K562 (cell line): ENCODE measurements around the gene TPSAB1. TPM values are rescaled to one million over a fixed set of nuclear protein-coding genes. Genes with fewer than 3 reads are reported as not detected.

Experiments used
- ATAC-seq: fragments of 200-7000 bp; cut with Tn5 transposase; 3 replicates; pipeline ENCODE4 v1.9.1; 2020; ENCODE audit warnings: moderate library complexity
- BruUV-seq: library from RNA; stranded (reverse); fragments of 400-500 nt; replicated peaks from 2 replicates; lab custom pipeline; 2021; lab: Mats Ljungman, UMichigan
- CTCF ChIA-PET: fragments of 300-600 bp; formaldehyde crosslinking; extraction: SDS; loops from one replicate; lab custom pipeline; 2021; ENCODE audit warnings: low intra/inter-chr PET ratio; lab: Yijun Ruan, JAX
- POLR2A ChIA-PET: fragments of 300-600, 350-650 bp; sonication (Branson Sonifier 250); formaldehyde crosslinking; extraction: SDS; loops from one replicate; lab custom pipeline; 2021; ENCODE audit warnings: antibody characterized with exemption, inconsistent platforms; lab: Yijun Ruan, JAX
- DNase-seq, 4 experiments: peaks; one replicate each; pipeline versions ENCODE4 v3.0.0 to v3.0.0-alpha.2; 2011 to 2018; ENCODE audit warnings: low spot score in 3 of 4, mixed read lengths in 3 of 4; ENCODE audit errors: extremely low read depth in 1 of 4
- FAIRE-seq: peaks from 2 replicates; lab custom pipeline; 2011; peaks lifted over from hg19 to GRCh38; lab: Jason Lieb, UNC
- H2AFZ ChIP-seq: 2 replicates; pipeline ENCODE4 v1.6.0; 2011; ENCODE audit warnings: low read depth, low read length, control low read depth, inconsistent platforms
- H3K27ac ChIP-seq: fragments of 200-600 bp; 3 replicates; pipeline ENCODE4 v1.8.0; 2011; ENCODE audit warnings: low read depth, mild to moderate bottlenecking, control low read depth, inconsistent platforms, low read length, moderate library complexity, mixed read lengths; ENCODE audit errors: extremely low read depth
- H3K27me3 ChIP-seq, 2 experiments: fragments of 300-600 bp in 1 of 2; 2 replicates in 1 of 2; 3 replicates in 1 of 2; pipeline versions ENCODE4 v1.6.0 to v1.8.0; 2011; ENCODE audit warnings: inconsistent platforms in 2 of 2, low read length in 2 of 2, mild to moderate bottlenecking in 1 of 2, mixed read lengths in 1 of 2, moderate library complexity in 1 of 2; ENCODE audit not compliant: control insufficient read depth in 2 of 2, insufficient read depth in 2 of 2
- H3K36me3 ChIP-seq: fragments of 300-600 bp; 3 replicates; pipeline ENCODE4 v1.8.0; 2011; ENCODE audit warnings: mild to moderate bottlenecking, low read length, inconsistent platforms; ENCODE audit not compliant: control insufficient read depth, insufficient read depth
- H3K4me1 ChIP-seq, 2 experiments: fragments of 200-600 bp in 1 of 2; replicated peaks in 1 of 2; 2 replicates in 1 of 2; 3 replicates in 1 of 2; pipeline versions ENCODE4 v1.5.1 to v1.8.0; 2011; ENCODE audit warnings: inconsistent platforms in 2 of 2, low read length in 2 of 2, mild to moderate bottlenecking in 1 of 2, mixed read lengths in 1 of 2, moderate library complexity in 1 of 2; ENCODE audit not compliant: control insufficient read depth in 2 of 2, insufficient read depth in 2 of 2
- H3K4me2 ChIP-seq: 2 replicates; pipeline ENCODE4 v1.6.1; 2011; ENCODE audit warnings: low read length, control low read depth, inconsistent platforms, mixed read lengths; ENCODE audit not compliant: insufficient read depth
- H3K4me3 ChIP-seq: fragments of 200-600 bp; sonication (generic), shearing (Covaris generic); 2 replicates; pipeline ENCODE4 v1.5.1; 2016; ENCODE audit warnings: control low read depth, inconsistent platforms
- H3K79me2 ChIP-seq: fragments of 200-600 bp; 3 replicates; pipeline ENCODE4 v1.8.0; 2011; ENCODE audit warnings: low read length, inconsistent platforms; ENCODE audit not compliant: control insufficient read depth, insufficient read depth
- H3K9ac ChIP-seq, 2 experiments: 2 replicates each; pipeline versions ENCODE4 v1.6.0 to v1.6.1; 2011; ENCODE audit warnings: low read depth in 2 of 2, low read length in 2 of 2, control low read depth in 1 of 2, inconsistent platforms in 1 of 2, mild to moderate bottlenecking in 1 of 2, mixed read lengths in 1 of 2; ENCODE audit not compliant: insufficient read depth in 1 of 2
- H3K9me1 ChIP-seq: one replicate; pipeline ENCODE4 v1.6.0; 2011; ENCODE audit warnings: inconsistent platforms, mild to moderate bottlenecking, low read length, moderate library complexity; ENCODE audit not compliant: control insufficient read depth, insufficient read depth
- H3K9me3 ChIP-seq: replicated peaks from 2 replicates; pipeline ENCODE4 v1.5.1; 2011; ENCODE audit warnings: low read depth, low read length, inconsistent platforms; ENCODE audit not compliant: control insufficient read depth, insufficient read depth
- H4K20me1 ChIP-seq: replicated peaks from 2 replicates; pipeline ENCODE4 v1.6.1; 2011; ENCODE audit warnings: low read length, inconsistent platforms, mixed read lengths; ENCODE audit not compliant: control insufficient read depth, insufficient read depth
- HMGXB4 ChIP-seq: sonication (generic); formaldehyde crosslinking; IDR thresholded peaks from 2 replicates; pipeline ENCODE4 v1.8.1; 2023; ENCODE audit warnings: mild to moderate bottlenecking, missing genetic modification reagents
- NFIX ChIP-seq: fragments of 250-450 bp; sonication (Bioruptor Pico); IDR thresholded peaks from 2 replicates; pipeline ENCODE4 v1.4.0; 2020; ENCODE audit warnings: low read depth, mild to moderate bottlenecking, moderate library complexity
- ZKSCAN1 ChIP-seq: fragments of 150-350 bp; IDR thresholded peaks from 2 replicates; pipeline ENCODE4 v1.6.1; 2016; ENCODE audit warnings: low read depth, low read length
- ZNF444 ChIP-seq: fragments of 250-450 bp; sonication (Bioruptor Pico); IDR thresholded peaks from 2 replicates; pipeline ENCODE4 v1.4.0; 2020; ENCODE audit warnings: mild to moderate bottlenecking, moderate library complexity
- ZNF445 ChIP-seq: fragments of 250-450 bp; sonication (Bioruptor Pico); IDR thresholded peaks from 2 replicates; pipeline ENCODE4 v1.4.0; 2020; ENCODE audit warnings: low read depth, mild to moderate bottlenecking, moderate library complexity
- WGBS: fragments of 100-300 bp; shearing (Covaris generic); methylation state at CpG from one replicate; pipeline ENCODE4 v1.1.6; 2016; ENCODE audit warnings: low coverage, mixed read lengths; ENCODE audit not compliant: insufficient coverage; ENCODE audit errors: missing lambda C conversion rate; 5-methylcytosine and 5-hydroxymethylcytosine counted together
- in situ Hi-C: fragments of 300-500 bp; cut with MboI; formaldehyde crosslinking; loops from 4 replicates; pipeline ENCODE4 v1.15.0; 2018; ENCODE audit warnings: inconsistent platforms, mixed read lengths
- intact Hi-C: fragments of 100-400 bp; cut with micrococcal nuclease; formaldehyde crosslinking; loops from 2 replicates; pipeline ENCODE4 v1.14.2; 2022
- polyA plus RNA-seq, 8 experiments: library from polyadenylated mRNA; depleted of rRNA in 4 of 8; stranded (reverse) in 5 of 8; unstranded in 3 of 8; fragments of >200 nt; fragmentation: Nextera tagmentation in 2 of 8; fragmentation: Illumina TruSeq in 1 of 8; extraction: Ambion mirVana in 2 of 8; extraction: Trizol in 1 of 8; gene quantifications; 2 replicates each; pipeline versions ENCODE4 v1.2.1 to v1.2.3, GENCODE V29; 2011 to 2014; ENCODE audit warnings: inconsistent platforms in 1 of 8, missing spikeins in 1 of 8
- total RNA-seq, 7 experiments: library from RNA; depleted of rRNA in 6 of 7; stranded (reverse); fragments of >200 nt in 6 of 7; fragmentation: Illumina TruSeq in 2 of 7; extraction: Trizol in 2 of 7; gene quantifications; 2 replicates each; pipeline versions ENCODE4 v1.2.1 to v1.2.3, GENCODE V29; 2011 to 2021; ENCODE audit warnings: low replicate concordance in 1 of 7

The TPSAB1 gene
- total and polyA plus RNA-seq, 9 of the 15 experiments (the other 6 are each of a cell fraction or from before 2014, with no cell fraction given): not detected

- no peak overlapping the region for H2AFZ ChIP-seq
- in situ Hi-C loops: no loop called here
- no TSS peak for BruUV-seq
- no peak overlapping the region for H3K4me2 ChIP-seq
- intact Hi-C loops: no loop called here
- no peak overlapping the region for H3K27ac ChIP-seq
- H3K36me3 ChIP-seq: no peaks in the 10 kb centered on the region
- ATAC-seq: no peak
- CTCF ChIA-PET: no interaction called here
- no peaks in the 10 kb centered on the region for H3K9me3 ChIP-seq
- no peak for FAIRE-seq
- no peaks in the 10 kb centered on the region for H3K9me1 ChIP-seq
- peaks cover 0 to 40% of the 10 kb centered on the region in 2 experiments; a peak in 2 of 5 replicates for H3K4me1 ChIP-seq
- TF ChIP-seq ZNF444 (CRISPR knock-in tag) (no peak), ZKSCAN1 (0 out of 2 replicates have a peak, but pooled peaks have one; percentile 38), ZNF445 (CRISPR knock-in tag) (no peak)
- TF ChIP-seq, all 486 proteins: peak for 1
- H3K79me2 ChIP-seq: no peaks in the 10 kb centered on the region
- H3K4me3 ChIP-seq: no peak overlapping the region
- H3K27me3 ChIP-seq: peaks cover 14 to 51% of the 10 kb centered on the region in 2 experiments; a peak in 4 of 5 replicates
- no peak for DNase-seq
- no peak overlapping the region for H3K9ac ChIP-seq
- no peaks in the 10 kb centered on the region; the same call in 1 of the 2 replicates for H4K20me1 ChIP-seq
- 12% methylated on average over 25 of the region's 25 CpGs for WGBS
- POLR2A ChIA-PET: interaction anchor here (0.6 to 1.4 kb wide), 3 partner anchors 93 to 173 kb away, joined by 3 to 4 read pairs (median 3); partner anchors contain the start of gene UBE2I
Observed at GRCh38 chr16:1201444-1201843, 39.1 kb upstream of the TPSAB1 start.

GRCh38 chr16:1202274-1202673, 38.2 kb upstream of the TPSAB1 start:
- ChIA-PET CTCF (no interaction called here), POLR2A (no interaction called here)
- no peaks in the 10 kb centered on the region for H3K9me1 ChIP-seq
- H3K79me2 ChIP-seq: no peaks in the 10 kb centered on the region
- no peaks in the 10 kb centered on the region for H3K9me3 ChIP-seq
- BruUV-seq: no TSS peak
- no peak for TF ChIP-seq NFIX
- TF ChIP-seq HMGXB4 (CRISPR knock-in tag): no peak
- peaks cover 0 to 44% of the 10 kb centered on the region in 2 experiments; a peak in 2 of 5 replicates for H3K4me1 ChIP-seq
- DNase-seq (no peak), ATAC-seq (no peak), FAIRE-seq (no peak)
- in situ Hi-C loops (no loop called here), intact Hi-C loops (no loop called here)
- peaks cover 18 to 48% of the 10 kb centered on the region in 2 experiments; a peak in 4 of 5 replicates for H3K27me3 ChIP-seq
- H3K36me3 ChIP-seq: no peaks in the 10 kb centered on the region
- WGBS: 41% methylated on average over 15 of the region's 18 CpGs
- no peak overlapping the region for H3K4me3 ChIP-seq
- no peak overlapping the region for H3K9ac ChIP-seq
- H3K27ac ChIP-seq: no peak overlapping the region
- H3K4me2 ChIP-seq: no peak overlapping the region
- no peaks in the 10 kb centered on the region for H4K20me1 ChIP-seq
- H2AFZ ChIP-seq: no peak overlapping the region
